Right atrium auricular region (tissue), 2 donors: ENCODE measurements around the gene IDE. TPM values are rescaled to one million over a fixed set of nuclear protein-coding genes. Genes with fewer than 3 reads are reported as not detected.

ENCODE experiments used
- DNase-seq: peaks from one replicate; pipeline ENCODE4 v3.0.0-alpha.2; 2019; ENCODE audit warnings: low spot score
- H3K27ac ChIP-seq, 2 donors: fragments of 200-600 bp; sonication (generic); 1 replicate in 1 of 2; 2 replicates in 1 of 2; pipeline ENCODE4 v1.5.1; 2016 to 2019
- H3K27me3 ChIP-seq, 2 donors: fragments of 200-600 bp; sonication (generic); one replicate each; pipeline versions ENCODE4 v1.5.1 to v1.6.0; 2017 to 2019
- H3K36me3 ChIP-seq: fragments of 200-600 bp; sonication (generic); one replicate; pipeline ENCODE4 v1.5.1; 2016
- H3K4me1 ChIP-seq, 2 donors: fragments of 200-600 bp; sonication (generic); one replicate each; pipeline versions ENCODE4 v1.5.1 to v1.6.0; 2017 to 2019
- H3K4me3 ChIP-seq, 2 donors: fragments of 200-600 bp; sonication (generic); 1 replicate in 1 of 2; 2 replicates in 1 of 2; pipeline ENCODE4 v1.5.1; 2017 to 2019; ENCODE audit warnings: mild to moderate bottlenecking in 1 of 2, moderate library complexity in 1 of 2
- H3K9me3 ChIP-seq, 2 donors: fragments of 200-600 bp; sonication (generic); one replicate each; pipeline ENCODE4 v1.5.1; 2019
- CTCF ChIP-seq, 2 donors: fragments of 200-600 bp; sonication (generic); IDR thresholded peaks; one replicate each; pipeline ENCODE4 v1.5.1; 2019; ENCODE audit warnings: antibody characterized with exemption in 2 of 2
- total RNA-seq, 2 donors: library from RNA; depleted of rRNA; stranded (reverse); fragments of >200 nt; gene quantifications; one replicate each; pipeline ENCODE4 v1.1.0, GENCODE V29; 2016

IDE gene
- total RNA-seq, 2 donors from 2014 or later: 20.3 to 36.0 TPM

GRCh38 chr10:92411406-92411805, 162.5 kb downstream of the IDE start:
- Histone ChIP-seq H3K4me3 (no peak overlapping the region), H3K4me1 (no peaks in the 10 kb centered on the region), H3K27ac (no peak overlapping the region), H3K36me3 (no peaks in the 10 kb centered on the region), H3K9me3 (peaks cover 0 to 4% of the 10 kb centered on the region in 2 donors), H3K27me3 (no peaks in the 10 kb centered on the region)
- no peak for TF ChIP-seq CTCF (IDR thresholded peaks at IDR 0.05)
- DNase-seq: no peak

- TF ChIP-seq CTCF (IDR thresholded peaks at IDR 0.05): no peak
- Histone ChIP-seq H3K27ac (no peak overlapping the region), H3K36me3 (no peaks in the 10 kb centered on the region), H3K4me3 (no peak overlapping the region), H3K9me3 (no peaks in the 10 kb centered on the region), H3K4me1 (no peaks in the 10 kb centered on the region), H3K27me3 (no peaks in the 10 kb centered on the region)
- no peak for DNase-seq
These were observed 163.4 kb downstream of the IDE start for GRCh38 chr10:92410501-92410900.

- no peak overlapping the region for H3K27ac ChIP-seq
- DNase-seq: no peak
These were observed 165.9 kb downstream of the IDE start for GRCh38 chr10:92408017-92408361.

GRCh38 chr10:92407305-92408016, 166.4 kb downstream of the IDE start:
- Histone ChIP-seq H3K4me3 (no peak overlapping the region), H3K27me3 (no peaks in the 10 kb centered on the region), H3K27ac (no peak overlapping the region), H3K4me1 (no peaks in the 10 kb centered on the region), H3K9me3 (no peaks in the 10 kb centered on the region), H3K36me3 (no peaks in the 10 kb centered on the region)
- DNase-seq: no peak
- TF ChIP-seq CTCF (IDR thresholded peaks at IDR 0.05): no peak

More at GRCh38 chr10:92408017-92408361, 165.9 kb downstream of the IDE start:
- TF ChIP-seq CTCF (IDR thresholded peaks at IDR 0.05): no peak
- H3K9me3 ChIP-seq: no peaks in the 10 kb centered on the region
- no peaks in the 10 kb centered on the region for H3K27me3 ChIP-seq
- no peaks in the 10 kb centered on the region for H3K4me1 ChIP-seq
- no peak overlapping the region for H3K4me3 ChIP-seq
- H3K36me3 ChIP-seq: no peaks in the 10 kb centered on the region

- no peak overlapping the region for H3K27ac ChIP-seq
- no peak for TF ChIP-seq CTCF (IDR thresholded peaks at IDR 0.05)
- no peaks in the 10 kb centered on the region for H3K9me3 ChIP-seq
These were observed 168.4 kb downstream of the IDE start for GRCh38 chr10:92405419-92405924.

More at GRCh38 chr10:92405419-92405924, 168.4 kb downstream of the IDE start:
- H3K27me3 ChIP-seq: no peaks in the 10 kb centered on the region
- no peaks in the 10 kb centered on the region for H3K36me3 ChIP-seq
- H3K4me1 ChIP-seq: no peaks in the 10 kb centered on the region
- no peak for DNase-seq
- no peak overlapping the region for H3K4me3 ChIP-seq
